ENCODE data around the gene FGF22. TPM values are rescaled to one million over a fixed set of nuclear protein-coding genes. Genes with fewer than 3 reads are reported as not detected.
A peak's percentile ranks its signal among the peaks of the same experiment; 100 is the strongest.

The FGF22 gene
- total RNA-seq, 1 experiment from 2014 or later, result not detected

DNA sequence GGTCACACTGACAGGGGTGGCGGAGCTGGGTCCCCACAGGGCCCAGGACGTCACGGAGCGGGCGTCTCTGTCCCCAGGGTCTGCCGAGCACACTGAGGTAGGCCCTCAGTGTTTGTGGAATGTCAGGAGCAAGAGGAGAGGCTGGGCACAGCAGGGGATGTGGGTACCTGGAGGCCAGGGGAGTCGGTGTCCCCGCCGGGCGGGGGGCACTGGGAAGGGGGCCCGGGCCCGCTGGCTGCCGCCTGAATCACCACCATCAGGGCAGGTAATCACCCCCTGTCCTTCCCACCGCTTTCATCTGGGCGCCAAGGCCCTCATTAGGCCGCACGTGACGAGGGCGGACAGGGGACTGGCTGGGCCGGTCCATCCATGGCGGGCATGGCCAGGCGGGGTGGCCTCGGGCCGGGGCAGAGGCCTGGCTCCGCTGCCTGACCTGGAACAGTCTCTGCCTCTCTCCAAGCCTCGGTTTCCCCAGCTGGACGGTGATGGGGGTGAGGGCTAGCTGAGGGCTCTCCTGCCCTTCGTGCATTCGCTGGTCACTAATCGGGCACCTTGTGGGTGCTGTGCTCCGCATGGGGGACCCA lies 1.0 kb downstream of the FGF22 start:
- no peaks in the 10 kb centered on the region for H3K9me3 Mint-ChIP-seq (ENCODE audit: unreplicated experiment)
- POLR2A ChIA-PET, result no interaction called here
- peak overlapping the region; percentile 11 for H3K4me3 Mint-ChIP-seq (ENCODE audit: unreplicated experiment)
- H3K4me1 Mint-ChIP-seq (ENCODE audit: insufficient read depth, unreplicated experiment), result peaks cover 7% of the 10 kb centered on the region
- no peaks in the 10 kb centered on the region for H3K27me3 Mint-ChIP-seq (ENCODE audit: insufficient read depth, unreplicated experiment)
- H3K36me3 Mint-ChIP-seq (ENCODE audit: insufficient read depth, unreplicated experiment), result peaks cover 11% of the 10 kb centered on the region
- TF ChIP-seq, protein P1, sequence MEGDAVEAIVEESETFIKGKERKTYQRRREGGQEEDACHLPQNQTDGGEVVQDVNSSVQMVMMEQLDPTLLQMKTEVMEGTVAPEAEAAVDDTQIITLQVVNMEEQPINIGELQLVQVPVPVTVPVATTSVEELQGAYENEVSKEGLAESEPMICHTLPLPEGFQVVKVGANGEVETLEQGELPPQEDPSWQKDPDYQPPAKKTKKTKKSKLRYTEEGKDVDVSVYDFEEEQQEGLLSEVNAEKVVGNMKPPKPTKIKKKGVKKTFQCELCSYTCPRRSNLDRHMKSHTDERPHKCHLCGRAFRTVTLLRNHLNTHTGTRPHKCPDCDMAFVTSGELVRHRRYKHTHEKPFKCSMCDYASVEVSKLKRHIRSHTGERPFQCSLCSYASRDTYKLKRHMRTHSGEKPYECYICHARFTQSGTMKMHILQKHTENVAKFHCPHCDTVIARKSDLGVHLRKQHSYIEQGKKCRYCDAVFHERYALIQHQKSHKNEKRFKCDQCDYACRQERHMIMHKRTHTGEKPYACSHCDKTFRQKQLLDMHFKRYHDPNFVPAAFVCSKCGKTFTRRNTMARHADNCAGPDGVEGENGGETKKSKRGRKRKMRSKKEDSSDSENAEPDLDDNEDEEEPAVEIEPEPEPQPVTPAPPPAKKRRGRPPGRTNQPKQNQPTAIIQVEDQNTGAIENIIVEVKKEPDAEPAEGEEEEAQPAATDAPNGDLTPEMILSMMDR (IDR thresholded peaks at IDR 0.05; ENCODE audit: unreplicated experiment), result no peak
- CTCF ChIA-PET, result interaction anchor here (0.6 kb wide), 1 partner anchor 90 kb away, joined by 3 read pairs; no protein-coding TSS in a partner anchor
- no peak overlapping the region for H3K27ac Mint-ChIP-seq (ENCODE audit: low read depth, unreplicated experiment)
- no peak for DNase-seq (ENCODE audit: unreplicated experiment)
- intact Hi-C loops (cut with micrococcal nuclease), result no loop called here
- no TSS peak for BruUV-seq (replicated peaks)

DNA sequence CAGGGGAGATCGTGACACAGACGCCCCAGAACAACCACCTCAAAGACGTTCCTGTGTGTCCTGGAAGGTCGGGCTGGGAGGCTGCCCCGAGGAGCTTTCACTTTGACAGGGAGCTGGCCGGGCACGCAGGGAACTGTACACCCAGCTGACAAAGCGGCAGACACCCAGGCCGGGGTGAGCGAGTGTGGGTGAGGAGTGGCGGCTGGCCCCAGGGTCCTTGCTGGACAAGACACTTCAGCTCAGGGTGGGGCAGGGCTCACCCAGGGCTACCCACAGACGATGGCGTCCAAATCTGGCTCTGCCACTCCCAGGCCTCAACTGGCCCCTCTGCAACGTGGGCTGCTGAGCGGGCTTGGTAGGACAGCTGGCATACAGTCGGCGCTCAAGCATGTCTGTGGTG lies 2.0 kb downstream of the FGF22 start:
- Mint-ChIP-seq H3K9me3 (ENCODE audit: unreplicated experiment) (no peaks in the 10 kb centered on the region), H3K36me3 (ENCODE audit: insufficient read depth, unreplicated experiment) (peaks cover 17% of the 10 kb centered on the region), H3K4me3 (ENCODE audit: unreplicated experiment) (no peak overlapping the region), H3K27me3 (ENCODE audit: insufficient read depth, unreplicated experiment) (no peaks in the 10 kb centered on the region), H3K27ac (ENCODE audit: low read depth, unreplicated experiment) (no peak overlapping the region), H3K4me1 (ENCODE audit: insufficient read depth, unreplicated experiment) (peaks cover 7% of the 10 kb centered on the region)
- BruUV-seq (replicated peaks), result no TSS peak
- no peak for DNase-seq (ENCODE audit: unreplicated experiment)
- CTCF ChIA-PET, result interaction anchor here (0.6 kb wide), 1 partner anchor 26 kb away, joined by 4 read pairs; no protein-coding TSS in a partner anchor
- TF ChIP-seq, protein P1 (IDR thresholded peaks at IDR 0.05; ENCODE audit: unreplicated experiment), result no peak
- POLR2A ChIA-PET, result interaction anchor here (1.6 kb wide), 1 partner anchor 18 kb away, joined by 4 read pairs; no protein-coding TSS in a partner anchor
- intact Hi-C loops (cut with micrococcal nuclease), result no loop called here

DNA sequence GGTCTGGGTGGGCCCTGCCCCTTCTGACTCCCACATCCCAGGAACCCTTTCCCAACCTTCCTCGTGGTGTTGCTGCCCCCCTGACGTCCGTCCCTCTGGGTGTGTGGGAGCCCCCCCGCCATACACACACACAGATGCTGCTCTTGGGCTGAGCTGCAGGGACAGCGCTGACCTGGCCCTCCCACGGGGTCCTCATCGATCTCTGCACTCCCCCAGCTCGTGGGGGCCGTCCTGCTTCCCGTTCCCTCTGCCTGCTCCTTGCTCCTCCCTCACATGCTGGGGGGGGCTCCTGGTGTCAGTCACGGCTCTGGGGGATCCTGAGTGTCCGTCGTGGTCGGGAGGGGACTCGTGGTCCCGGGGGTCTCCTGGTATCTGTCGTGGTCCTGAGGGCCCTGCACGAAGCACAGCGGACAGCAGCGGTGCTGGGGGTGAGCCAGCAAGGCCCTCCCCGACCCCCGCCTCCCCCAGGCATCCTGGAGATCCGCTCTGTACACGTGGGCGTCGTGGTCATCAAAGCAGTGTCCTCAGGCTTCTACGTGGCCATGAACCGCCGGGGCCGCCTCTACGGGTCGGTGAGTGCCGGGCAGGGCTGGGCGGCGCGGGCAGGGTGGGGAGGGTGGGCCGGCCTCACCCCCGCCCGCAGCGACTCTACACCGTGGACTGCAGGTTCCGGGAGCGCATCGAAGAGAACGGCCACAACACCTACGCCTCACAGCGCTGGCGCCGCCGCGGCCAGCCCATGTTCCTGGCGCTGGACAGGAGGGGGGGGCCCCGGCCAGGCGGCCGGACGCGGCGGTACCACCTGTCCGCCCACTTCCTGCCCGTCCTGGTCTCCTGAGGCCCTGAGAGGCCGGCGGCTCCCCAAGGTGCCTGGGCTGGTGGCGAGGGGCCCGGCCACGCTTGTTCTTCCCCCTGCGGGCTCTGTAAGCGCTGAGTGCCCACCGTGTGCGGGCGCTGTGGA lies 3.4 kb downstream of the FGF22 start:
- CTCF ChIA-PET, result no interaction called here
- intact Hi-C loops (cut with micrococcal nuclease), result no loop called here
- Mint-ChIP-seq H3K27me3 (ENCODE audit: insufficient read depth, unreplicated experiment) (no peaks in the 10 kb centered on the region), H3K9me3 (ENCODE audit: unreplicated experiment) (no peaks in the 10 kb centered on the region), H3K27ac (ENCODE audit: low read depth, unreplicated experiment) (no peak overlapping the region), H3K4me1 (ENCODE audit: insufficient read depth, unreplicated experiment) (peaks cover 7% of the 10 kb centered on the region), H3K36me3 (ENCODE audit: insufficient read depth, unreplicated experiment) (peaks cover 26% of the 10 kb centered on the region), H3K4me3 (ENCODE audit: unreplicated experiment) (no peak overlapping the region)
- POLR2A ChIA-PET, result interaction anchor here (1.6 kb wide), 1 partner anchor 17 kb away, joined by 4 read pairs; no protein-coding TSS in a partner anchor
- DNase-seq (ENCODE audit: unreplicated experiment), result no peak
- BruUV-seq (replicated peaks), result no TSS peak
- TF ChIP-seq, protein P1 (IDR thresholded peaks at IDR 0.05; ENCODE audit: unreplicated experiment), result no peak

DNA sequence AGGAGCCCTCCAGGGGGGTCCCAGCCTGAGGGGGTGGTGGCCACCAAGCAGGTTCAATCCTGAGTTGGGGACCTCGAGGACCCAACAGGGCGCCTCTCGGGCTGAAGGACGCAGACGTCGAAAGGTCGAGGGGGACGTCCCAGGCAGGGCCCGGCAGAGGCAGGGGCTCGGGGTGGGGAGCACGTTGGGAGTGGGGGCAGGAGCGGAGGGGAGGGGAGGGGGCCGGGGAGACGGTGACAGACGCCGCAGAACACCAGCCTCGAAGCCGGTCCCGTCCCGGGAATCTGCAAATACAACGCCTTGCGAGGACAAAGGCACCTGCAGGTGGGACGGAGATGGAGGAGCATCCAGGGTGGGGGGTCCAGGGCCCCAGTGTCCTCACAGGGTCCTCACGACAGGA lies 4.1 kb downstream of the FGF22 start:
- intact Hi-C loops (cut with micrococcal nuclease), result no loop called here
- POLR2A ChIA-PET, result no interaction called here
- peaks cover 7% of the 10 kb centered on the region for H3K4me1 Mint-ChIP-seq (ENCODE audit: insufficient read depth, unreplicated experiment)
- H3K4me3 Mint-ChIP-seq (ENCODE audit: unreplicated experiment), result no peak overlapping the region
- H3K36me3 Mint-ChIP-seq (ENCODE audit: insufficient read depth, unreplicated experiment), result peaks cover 33% of the 10 kb centered on the region
- H3K27me3 Mint-ChIP-seq (ENCODE audit: insufficient read depth, unreplicated experiment), result no peaks in the 10 kb centered on the region
- no peak overlapping the region for H3K27ac Mint-ChIP-seq (ENCODE audit: low read depth, unreplicated experiment)
- DNase-seq (ENCODE audit: unreplicated experiment), result no peak
- TF ChIP-seq, protein P1 (IDR thresholded peaks at IDR 0.05; ENCODE audit: unreplicated experiment), result no peak
- CTCF ChIA-PET, result no interaction called here
- H3K9me3 Mint-ChIP-seq (ENCODE audit: unreplicated experiment), result no peaks in the 10 kb centered on the region
- no TSS peak for BruUV-seq (replicated peaks)

All from MCF 10A (cell line).